GM19452 (cell line): ENCODE measurements around the gene CLSTN1.
"Not testable (repeated sequence)": the region's sequence is repeated elsewhere in the genome, so short reads cannot be mapped to it uniquely, and the experiment has no call there.

Experiments
- ATAC-seq: cut with Tn5 transposase; IDR thresholded peaks from one replicate; pipeline ENCODE4 v1.9.1; 2021; ENCODE audit not compliant: unreplicated experiment

Gene CLSTN1

GRCh38 chr1:9766759-9767442 is 56.9 kb downstream of the CLSTN1 start:
- no peak for ATAC-seq

- ATAC-seq, result no peak
Measured at GRCh38 chr1:9764550-9764949, 59.2 kb downstream of the CLSTN1 start.

- ATAC-seq, result no peak
Measured at GRCh38 chr1:9763914-9764313, 59.9 kb downstream of the CLSTN1 start.

GRCh38 chr1:9762446-9762845 is 61.3 kb downstream of the CLSTN1 start:
- not testable (repeated sequence) for ATAC-seq

GRCh38 chr1:9761855-9762254 is 61.9 kb downstream of the CLSTN1 start:
- ATAC-seq, result no peak

DNA sequence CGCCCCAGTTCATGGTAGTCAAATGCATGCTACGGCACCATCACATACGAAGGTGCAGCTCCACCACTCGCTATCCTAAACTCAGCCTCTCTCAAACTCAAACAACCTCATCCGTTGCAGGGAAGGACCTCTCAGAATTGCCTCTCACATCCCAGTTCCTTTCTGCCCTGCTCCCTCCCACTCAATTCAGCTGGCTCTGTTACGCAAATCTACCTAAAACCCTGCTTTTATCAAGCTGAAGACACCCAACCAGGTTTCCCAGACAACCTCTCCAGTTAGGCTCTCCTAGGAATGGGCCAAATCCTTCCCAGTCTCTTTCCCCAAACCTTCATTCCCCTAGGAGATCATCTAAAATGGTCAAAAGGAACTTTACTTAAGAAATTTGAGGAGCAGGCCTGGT is 62.9 kb downstream of the CLSTN1 start:
- ATAC-seq, result no peak

- no peak for ATAC-seq
Measured at GRCh38 chr1:9759939-9760338, 63.8 kb downstream of the CLSTN1 start.

DNA sequence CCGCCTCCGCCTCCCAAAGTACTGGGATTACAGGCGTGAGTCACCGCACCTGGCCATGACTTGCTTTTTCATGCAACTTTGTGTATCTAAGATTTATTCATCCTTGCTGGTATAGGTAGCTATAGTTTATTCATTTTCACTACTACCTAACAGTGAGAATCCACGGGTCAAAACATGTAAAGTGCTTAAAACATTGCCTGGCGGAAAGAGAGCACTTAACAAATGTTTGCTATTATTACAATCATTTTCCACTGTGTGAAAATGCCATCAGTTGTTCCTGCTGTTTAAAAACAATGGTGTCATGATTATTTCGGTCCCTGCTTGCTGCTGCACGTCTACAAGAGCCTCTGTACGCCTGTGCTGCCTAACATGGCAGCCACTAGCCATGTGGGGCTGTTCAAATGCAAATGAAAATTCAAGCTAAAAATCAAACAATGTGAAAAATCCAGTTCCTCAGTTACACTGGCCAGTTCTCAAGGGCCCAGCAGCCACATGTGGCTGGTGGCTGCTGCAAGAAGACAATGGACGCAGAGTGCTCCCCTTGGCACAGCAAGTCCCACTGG is 65.1 kb downstream of the CLSTN1 start:
- ATAC-seq, result no peak

- ATAC-seq, result no peak
Measured at GRCh38 chr1:9755441-9755995, 68.2 kb downstream of the CLSTN1 start.

DNA sequence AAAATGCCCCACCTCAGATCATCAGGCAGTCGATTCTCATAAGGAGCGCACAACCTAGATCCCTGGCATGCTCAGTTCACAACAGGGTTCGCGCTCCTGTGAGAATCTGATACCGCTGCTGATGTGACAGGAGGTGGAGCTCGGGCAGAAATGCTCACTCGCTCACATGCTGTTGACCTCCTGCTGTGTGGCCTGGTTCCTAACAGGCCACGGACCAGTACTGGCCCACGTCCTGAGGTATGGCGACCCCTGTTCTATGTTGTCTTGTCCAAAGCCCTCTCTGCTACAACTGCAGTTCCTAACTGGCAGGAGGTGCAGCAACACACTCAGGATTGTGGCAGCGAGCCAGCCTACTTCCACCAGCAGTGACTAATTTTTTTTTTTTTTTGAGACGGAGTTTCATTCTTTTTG is 70.6 kb downstream of the CLSTN1 start:
- ATAC-seq, result no peak

GRCh38 chr1:9751971-9752370 is 71.8 kb downstream of the CLSTN1 start:
- no peak for ATAC-seq

DNA sequence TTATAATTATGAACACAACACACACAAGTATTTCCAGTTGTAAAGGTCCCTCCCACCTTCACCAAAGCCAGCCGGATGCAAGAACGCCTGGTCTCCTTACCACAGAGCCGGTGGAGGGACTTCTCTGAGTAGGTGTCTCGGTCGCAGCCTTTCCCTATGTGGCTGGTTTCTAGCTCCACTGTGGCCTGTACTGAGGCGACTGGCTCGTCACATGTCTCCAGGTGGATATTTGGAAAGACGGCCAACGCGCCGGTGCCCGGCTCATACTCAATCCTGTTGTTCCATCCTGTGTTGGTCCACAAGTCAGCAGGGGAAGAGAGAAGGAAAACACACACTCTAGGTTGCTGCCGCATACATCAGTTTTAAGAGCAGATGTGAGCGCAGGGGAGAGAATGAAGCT is 74.4 kb downstream of the CLSTN1 start:
- no peak for ATAC-seq

- ATAC-seq, result not testable (repeated sequence)
Measured at GRCh38 chr1:9748391-9748790, 75.4 kb downstream of the CLSTN1 start.

- no peak for ATAC-seq
Measured at GRCh38 chr1:9746651-9747050, 77.1 kb downstream of the CLSTN1 start.

DNA sequence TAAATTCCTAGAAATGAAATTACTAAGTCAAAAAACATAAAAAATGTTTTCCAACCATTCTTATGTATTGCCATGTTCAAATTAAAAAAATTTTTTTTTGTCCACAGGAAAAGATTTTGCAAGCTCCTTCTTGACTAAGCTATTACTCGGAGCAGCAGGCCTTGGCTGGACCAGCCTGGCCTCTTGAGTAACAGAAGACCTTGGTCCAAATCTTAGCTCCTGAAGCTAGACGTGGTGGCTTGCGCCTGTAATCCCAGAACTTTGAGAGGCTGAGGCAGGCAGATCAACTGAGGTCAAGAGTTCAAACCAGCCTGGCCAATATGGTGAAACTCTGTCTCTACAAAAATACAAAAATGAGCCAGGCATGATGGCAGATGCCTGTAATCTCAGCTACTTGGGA is 77.6 kb downstream of the CLSTN1 start:
- no peak for ATAC-seq

DNA sequence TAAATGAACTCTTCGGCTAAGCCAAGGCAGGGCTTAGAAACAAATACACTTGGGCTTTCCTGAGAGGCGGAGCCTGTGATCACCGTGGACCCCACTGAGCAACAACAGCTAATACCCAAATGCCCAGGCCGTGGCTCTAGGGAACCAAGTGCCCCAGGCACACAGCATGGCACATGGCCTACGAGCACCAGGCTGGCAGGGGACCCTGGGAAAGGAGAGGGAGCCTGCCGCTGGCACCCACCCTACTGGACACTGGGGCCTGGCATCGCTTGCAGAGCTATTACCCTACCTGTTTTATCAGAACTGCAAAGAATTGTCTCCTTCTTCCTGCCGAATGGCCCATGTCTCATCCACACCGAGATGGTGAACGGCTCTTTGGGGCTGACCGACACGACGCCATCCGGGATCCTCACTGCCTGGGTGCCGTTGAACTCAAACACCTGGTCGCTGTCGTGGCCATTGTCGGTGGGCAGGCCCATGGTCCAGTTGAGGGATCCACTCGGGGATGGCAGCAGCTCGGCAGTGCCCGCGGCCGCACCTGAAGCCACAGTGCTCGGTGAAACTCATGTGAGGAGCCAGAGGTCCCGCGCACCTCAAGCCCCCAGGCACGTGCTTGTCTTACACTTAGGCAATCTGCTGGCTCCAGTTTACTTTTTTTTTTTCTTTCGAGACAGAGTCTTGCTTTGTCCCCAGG is 79.5 kb downstream of the CLSTN1 start:
- no peak for ATAC-seq

DNA sequence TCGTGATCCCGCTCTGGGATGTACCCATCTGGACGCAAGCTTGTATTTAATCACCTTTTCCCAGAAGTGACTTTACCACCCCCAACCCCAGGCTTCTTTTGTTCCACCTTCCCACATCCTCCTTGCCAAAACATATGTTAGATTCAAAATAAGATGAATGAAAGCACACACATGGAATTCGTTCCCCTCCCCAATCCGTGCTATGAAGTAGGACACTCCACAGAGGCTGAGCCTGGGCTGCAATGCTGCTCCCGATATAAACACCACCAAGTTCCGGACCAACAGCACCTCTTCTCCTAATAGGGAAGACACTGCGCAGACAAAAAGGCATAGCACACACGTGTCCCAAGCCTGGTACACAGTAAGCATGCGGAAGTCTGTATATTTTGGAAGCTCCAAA is 86.1 kb downstream of the CLSTN1 start:
- ATAC-seq, result no peak

GRCh38 chr1:9737057-9737456 is 86.7 kb downstream of the CLSTN1 start:
- no peak for ATAC-seq

- ATAC-seq, result no peak
Measured at GRCh38 chr1:9736241-9736640, 87.5 kb downstream of the CLSTN1 start.

GRCh38 chr1:9735800-9736199 is 88.0 kb downstream of the CLSTN1 start:
- no peak for ATAC-seq

GRCh38 chr1:9733160-9733789 is 90.5 kb downstream of the CLSTN1 start:
- ATAC-seq, result no peak
